NCI-H526 treated with DMSO at 0.1 percent for 48 hours (cell line): ENCODE measurements around the gene ZNF613.
"Not testable (repeated sequence)": the region's sequence is repeated elsewhere in the genome, so short reads cannot be mapped to it uniquely, and the experiment has no call there.

ENCODE experiments used
- DNase-seq: peaks from one replicate; lab custom pipeline; 2025; lab: John Stamatoyannopoulos, UW

ZNF613 gene

DNA sequence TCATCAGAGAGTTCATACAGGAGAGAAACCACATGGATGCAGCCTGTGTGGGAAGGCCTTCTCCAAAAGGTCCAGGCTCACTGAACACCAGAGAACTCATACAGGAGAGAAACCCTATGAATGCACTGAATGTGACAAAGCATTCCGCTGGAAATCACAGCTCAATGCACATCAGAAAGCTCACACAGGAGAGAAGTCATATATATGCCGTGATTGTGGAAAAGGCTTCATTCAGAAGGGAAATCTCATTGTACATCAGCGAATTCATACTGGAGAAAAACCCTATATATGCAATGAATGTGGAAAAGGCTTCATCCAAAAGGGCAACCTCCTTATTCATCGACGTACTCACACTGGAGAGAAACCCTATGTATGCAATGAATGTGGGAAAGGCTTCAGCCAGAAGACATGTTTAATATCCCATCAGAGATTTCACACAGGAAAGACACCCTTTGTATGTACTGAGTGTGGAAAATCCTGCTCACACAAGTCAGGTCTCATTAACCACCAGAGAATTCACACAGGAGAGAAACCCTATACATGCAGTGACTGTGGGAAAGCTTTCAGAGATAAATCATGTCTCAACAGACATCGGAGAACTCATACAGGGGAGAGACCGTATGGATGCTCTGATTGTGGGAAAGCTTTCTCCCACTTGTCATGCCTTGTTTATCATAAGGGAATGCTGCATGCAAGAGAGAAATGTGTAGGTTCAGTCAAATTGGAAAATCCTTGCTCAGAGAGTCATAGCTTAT, 17.7 kb downstream of the ZNF613 start:
- no peak for DNase-seq

DNA sequence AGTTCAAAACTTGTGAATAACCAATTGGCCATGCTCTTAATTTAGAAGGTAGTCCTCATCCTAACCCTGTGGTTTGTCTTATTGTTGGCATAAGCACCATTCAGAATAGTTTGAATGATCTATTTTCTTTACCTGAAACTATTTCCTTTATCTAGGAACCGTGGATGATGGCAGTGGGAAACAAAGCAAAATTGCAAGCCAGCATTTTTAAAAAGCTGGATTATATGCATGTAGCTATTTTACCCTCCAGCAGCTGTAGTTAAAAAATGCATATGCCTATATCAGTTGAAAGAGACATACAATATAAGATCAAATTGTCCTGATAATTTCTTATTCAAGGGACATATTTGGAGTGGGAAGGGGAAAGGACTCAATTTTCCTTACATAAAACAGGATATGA, 19.3 kb downstream of the ZNF613 start:
- DNase-seq: no peak

DNA sequence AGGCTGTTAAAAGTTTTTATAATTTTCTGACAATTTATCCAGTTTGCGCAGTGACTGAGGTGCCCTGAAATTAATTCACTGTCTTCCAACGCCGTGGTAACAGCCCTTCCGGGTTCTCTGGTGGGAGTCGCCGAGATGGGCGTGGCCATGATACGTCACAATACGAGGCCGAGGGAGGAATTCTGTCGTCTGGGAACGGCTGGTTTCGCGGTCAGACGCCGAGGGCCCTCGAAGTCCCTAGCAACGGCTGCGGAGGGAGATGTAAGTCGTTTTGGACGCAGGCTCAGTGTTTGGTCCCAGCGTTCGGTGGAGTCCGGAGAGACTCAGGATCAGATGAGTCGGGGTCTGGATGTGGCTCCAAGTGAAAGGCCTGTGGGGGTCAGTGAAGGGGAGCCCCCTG, 21.7 kb downstream of the ZNF613 start:
- DNase-seq: no peak

DNA sequence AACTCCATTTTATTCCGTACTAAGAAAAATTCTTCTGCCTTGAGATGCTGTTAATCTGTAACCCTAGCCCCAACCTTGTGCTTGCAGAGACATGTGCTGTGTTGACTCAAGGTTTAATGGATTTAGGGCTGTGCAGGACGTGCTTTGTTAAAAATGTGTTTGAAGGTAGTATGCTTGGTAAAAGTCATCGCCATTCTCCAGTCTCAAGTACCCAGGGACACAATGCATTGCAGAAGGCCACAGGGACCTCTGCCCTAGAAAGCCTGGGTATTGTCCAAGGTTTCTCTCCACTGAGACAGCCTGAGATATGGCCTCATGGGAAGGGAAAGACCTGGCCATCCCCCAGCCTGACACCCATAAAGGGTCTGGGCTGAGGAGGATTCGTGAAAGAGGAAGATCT, 30.6 kb downstream of the ZNF613 start:
- not testable (repeated sequence) for DNase-seq

DNA sequence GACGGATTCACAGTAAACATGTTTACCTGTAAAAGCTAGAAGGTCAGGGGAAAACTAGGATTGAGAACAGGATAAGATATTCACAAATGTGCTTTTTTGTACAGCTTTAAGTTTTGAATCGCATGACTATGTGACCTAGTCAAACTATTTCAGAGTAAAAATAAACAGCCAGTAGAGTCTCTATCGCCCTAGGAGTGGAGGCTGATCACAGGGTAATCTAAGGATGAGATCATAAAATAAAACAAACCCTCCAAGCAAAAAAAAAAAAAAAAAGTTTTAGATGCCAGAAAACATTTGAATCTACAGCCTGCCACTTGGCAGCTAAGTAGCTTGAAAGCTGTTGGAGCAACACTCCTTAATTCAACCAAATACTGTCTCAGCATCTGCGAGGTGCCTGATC, 32.5 kb downstream of the ZNF613 start:
- DNase-seq: no peak

DNA sequence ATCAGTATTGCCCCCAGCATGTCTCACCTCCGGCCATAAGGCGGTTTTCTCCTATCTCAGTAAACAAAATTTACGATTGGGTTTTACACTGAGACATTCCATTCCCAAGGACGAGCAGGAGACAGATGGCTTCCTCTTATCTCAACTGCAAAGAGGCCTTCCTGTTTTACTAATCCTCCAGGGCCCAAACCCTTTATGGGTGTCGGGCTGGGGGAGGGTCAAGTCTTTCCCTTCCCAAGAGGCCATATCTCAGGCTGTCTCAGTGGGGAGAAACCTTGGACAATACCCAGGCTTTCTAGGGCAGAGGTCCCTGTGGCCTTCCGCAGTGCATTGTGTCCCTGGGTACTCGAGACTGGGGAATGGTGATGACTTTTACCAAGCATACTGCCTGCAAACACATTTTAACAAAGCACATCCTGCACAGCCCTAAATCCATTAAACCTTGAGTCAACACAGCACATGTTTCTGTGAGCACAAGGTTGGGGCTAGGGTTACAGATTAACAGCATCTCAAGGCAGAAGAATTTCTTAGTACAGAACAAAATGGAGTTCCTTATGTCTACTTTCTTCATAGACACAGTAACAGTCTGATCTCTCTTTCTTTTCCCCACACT, 33.5 kb downstream of the ZNF613 start:
- not testable (repeated sequence) for DNase-seq

DNA sequence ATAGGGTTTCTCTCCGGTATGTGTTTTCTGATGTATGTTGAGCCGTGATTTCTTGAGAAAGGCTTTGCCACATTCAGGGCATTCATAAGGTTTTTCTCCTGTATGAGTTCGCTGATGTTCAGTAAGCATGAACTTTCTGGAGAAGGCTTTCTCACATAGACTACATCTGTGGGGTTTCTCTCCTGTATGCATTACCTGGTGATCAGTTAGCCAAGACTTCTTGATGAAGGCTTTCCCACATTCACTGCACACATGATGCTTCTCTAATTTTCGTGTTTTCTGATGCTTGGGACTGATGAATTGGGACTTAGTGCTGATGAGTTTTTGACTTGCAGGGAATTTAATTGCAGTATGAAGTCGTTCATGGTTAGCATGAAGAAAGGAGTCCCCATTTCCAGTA, 38.3 kb downstream of the ZNF613 start:
- DNase-seq: no peak

DNA sequence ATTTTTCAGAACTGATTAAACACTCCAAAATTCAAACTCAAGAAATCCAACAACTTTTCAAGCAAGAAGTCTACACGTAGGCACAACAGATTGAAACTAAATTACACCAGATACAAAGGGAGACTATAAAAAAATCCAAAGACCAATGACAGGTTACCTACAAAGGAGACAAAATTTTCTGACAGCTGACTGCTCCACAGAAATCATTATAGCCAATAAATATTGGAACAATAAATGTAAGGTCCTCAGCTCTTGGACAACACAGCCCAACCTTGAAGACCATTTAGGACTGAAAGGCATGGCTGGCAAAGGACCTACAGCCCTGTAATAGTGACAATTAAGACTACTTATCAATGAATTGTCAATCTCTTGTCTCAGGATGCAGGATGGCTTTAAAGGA, 43.4 kb downstream of the ZNF613 start:
- no peak for DNase-seq

DNA sequence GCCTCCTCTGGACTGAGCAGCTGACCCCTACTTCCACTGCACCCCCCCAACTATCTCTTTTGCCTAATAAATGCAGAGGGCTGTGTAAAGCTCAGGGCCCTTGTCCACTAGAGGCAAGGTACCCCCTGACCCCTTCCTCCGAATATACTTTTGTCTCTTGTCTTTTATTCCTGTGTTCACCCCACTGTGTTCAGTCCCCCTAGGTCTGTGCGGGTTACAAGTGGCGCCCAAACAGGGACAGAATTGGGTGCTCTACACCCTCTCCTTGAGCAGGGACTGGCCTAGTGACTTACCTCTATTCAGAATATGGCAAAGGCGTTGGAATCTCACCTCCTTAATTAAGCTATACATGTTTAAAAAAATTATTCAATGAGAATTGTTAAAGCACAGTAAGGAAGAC, 44.4 kb downstream of the ZNF613 start:
- DNase-seq: no peak

DNA sequence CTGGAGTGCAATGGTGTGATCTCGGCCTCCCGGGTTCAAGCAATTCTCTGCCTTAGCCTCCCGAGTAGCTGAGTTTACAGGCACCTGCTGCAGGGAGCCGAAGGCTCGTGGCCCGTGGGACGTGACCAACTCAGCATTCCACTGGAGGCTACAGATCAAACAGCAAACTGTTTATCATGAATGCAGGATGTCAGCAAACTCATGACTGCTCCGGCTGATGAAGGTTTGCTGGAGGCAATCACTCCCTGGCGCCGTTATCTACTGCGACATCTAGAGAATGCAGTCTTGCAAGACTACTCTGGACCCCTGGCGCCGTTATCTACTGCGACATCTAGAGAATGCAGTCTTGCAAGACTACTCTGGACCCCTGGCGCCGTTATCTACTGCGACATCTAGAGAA, 48.5 kb downstream of the ZNF613 start:
- not testable (repeated sequence) for DNase-seq

DNA sequence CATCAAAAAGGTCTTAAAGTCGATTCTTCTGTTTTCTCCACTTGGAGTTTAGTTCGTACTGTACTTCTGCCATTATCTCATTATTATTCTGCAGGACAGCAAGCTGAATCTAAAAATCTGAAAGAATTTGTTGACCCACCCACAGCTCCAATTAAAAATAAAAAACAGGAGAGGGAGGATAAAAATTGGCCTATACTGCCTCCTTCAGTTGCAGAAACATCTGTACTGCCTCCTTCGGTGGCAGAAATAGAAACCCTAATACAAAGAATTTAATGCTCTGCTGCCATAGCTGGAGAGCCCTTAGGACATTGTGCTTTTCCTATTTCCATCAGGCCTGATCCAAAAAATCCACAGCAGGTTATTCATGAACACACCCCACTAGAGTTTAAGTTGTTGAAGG, 49.6 kb downstream of the ZNF613 start:
- no peak for DNase-seq

DNA sequence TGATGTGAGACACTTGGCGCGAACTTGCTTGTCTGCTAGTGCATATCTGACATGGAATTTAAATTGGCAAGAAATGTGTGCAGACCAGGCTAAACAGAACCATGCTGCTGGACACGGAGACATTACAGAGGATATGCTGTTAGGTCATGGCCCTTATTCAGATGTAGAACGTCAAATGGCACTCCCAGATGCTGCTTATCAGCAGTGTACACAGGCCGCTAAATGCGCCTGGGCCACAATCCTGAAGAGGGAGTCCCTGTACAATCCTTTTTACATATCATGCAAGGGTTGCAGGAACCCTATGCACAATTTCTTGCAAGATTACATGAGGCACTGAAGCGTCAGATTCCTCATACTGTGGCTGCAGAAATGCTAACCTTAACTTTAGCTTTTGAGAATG, 50.1 kb downstream of the ZNF613 start:
- no peak for DNase-seq

DNA sequence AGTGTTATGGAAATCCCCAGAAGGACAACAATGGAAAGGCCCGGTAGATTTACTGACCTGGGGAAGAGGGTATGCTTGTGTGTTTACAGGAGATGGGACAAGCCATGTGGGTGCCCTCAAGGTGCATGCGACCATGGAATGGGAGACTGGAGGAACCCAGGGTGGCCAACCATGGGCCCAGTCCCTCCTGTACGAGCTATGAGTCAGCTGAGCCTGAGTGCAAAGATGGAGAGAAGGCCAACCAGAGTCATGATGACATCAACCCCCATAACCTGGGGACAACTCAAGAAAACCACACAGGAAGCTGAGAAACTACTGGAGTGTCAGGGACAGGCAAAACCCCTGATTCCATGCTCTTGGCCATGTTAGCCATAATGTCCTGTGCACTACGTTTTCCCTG, 51.6 kb downstream of the ZNF613 start:
- no peak for DNase-seq

DNA sequence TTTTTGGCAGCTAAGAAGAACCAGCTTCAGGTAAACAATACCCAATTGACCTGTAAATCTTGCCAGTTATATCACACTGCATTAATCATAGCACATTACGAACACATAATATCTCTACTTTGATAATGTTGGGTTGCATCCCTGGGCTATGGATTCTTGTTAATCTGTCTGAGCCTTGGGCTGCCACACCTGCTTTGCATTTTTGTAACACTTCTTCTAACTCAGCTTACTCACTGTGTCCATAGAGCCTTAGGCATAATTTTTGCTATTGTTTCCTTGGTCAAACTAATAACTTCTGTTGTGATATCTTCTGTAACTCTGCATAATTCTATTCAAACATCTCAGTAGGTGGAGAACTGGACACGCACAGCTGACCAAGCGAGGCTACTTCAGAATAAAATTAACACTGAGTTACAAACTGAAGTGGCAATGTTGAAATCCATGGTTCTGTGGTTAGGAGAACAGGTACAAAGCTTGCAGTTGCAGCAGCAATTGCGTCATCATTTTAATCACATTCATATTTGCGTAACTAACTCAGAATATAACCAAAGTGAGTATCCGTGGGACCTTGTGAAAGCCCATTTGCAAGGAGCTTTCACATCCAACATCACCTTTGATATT, 53.0 kb downstream of the ZNF613 start:
- no peak for DNase-seq

DNA sequence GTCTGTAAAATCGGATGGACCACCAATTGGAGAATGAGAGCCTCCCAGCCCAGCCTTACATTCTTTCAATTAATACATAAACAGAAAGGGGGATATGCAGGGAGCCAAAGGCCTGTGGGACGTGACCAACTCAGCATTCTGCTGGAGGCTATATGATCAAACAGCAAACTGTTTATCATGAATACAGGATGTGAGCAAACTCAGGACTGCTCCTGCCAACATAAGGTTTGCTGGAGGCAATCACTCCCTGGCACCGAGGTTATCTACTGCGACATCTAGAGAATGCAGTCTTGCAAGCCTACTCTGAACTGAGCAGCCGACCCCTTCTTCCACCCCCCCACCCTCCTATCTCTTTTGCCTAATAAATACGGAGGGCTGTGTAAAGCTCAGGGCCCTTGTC, 53.7 kb downstream of the ZNF613 start:
- not testable (repeated sequence) for DNase-seq

DNA sequence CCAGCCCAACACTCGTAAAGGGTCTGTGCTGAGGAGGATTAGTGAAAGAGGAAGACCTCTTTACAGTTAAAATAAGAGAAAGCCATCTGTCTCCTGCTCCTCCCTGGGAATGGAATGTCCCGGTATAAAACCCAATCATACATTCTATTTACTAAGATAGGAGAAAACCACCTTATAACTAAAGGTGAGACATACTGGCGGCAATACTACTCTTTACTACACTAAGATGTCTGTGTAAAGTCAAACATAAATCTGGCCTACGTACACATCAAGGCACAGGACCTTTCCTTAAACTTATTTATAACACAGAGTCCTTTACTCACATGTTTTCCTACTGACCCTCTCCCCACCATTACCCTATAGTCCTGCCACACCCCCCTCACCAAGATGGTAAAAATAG, 56.1 kb downstream of the ZNF613 start:
- no peak for DNase-seq

DNA sequence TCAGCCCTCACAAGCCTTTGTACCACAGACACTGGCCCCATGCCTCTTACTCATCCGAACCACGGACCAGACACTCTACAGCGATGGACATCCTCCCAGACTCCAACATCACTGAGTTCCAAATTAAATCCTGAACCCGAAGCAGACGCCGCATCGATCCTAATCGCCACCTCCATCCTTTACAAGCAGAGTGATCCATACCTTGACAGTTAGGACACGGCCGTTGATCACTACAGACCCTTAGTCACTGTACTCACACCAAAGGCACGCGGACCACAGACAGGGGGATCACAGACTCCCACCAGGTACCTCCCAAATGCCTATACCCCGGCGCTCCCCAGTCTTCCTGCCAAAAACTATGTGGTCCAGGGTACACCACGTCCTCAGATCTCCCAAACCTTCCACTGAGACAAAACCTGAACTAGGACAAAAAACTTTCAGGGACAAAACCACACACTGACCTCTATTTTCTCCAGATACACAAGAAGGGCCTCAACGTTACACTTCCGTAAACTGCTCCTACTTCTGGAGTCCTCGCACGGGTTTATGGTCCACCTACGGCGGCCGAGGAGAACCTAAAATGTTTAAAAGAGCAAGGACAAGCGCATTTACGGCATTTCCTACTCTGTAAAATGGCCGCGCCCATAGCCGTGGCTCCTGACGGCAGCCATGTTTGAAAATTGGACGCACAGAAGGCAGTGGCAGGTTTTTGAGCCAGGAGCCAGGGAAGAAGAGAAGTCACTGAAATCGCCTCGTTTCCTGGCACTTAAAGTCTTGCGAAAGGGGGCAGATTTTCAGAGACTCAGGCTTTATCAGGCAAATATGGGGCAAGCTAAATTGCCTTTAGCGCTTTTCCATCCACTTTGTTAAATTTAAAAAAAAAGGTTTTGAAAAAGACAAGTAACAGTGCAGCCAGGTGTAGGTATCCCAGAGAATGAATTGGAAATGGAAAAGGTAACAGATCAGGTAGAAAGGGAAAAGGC, 59.3 kb downstream of the ZNF613 start, which contains the start of gene ZNF350:
ZNF350 (minus strand) TSS at position 532 of the 983 bp plus-strand sequence. CDS start 12,480 bp downstream, outside the sequence.
- DNase-seq: peak; percentile 90

DNA sequence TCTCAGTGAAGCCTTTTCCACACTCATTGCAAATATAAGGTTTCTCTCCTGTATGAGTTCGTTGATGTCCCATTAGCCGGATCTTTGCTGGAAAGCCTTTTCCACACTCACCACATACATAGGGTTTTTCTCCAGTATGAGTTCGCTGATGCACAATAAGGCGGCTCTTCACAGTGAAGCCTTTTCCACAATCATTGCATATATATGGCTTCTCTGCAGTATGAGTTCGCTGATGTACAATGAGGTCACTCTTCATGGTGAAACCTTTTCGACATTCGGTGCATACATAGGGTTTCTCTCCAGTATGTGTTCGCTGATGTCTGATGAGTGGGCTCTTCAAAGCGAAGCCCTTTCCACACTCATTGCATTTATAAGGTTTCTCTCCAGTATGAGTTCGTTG, 66.2 kb downstream of the ZNF613 start:
- DNase-seq: no peak

DNA sequence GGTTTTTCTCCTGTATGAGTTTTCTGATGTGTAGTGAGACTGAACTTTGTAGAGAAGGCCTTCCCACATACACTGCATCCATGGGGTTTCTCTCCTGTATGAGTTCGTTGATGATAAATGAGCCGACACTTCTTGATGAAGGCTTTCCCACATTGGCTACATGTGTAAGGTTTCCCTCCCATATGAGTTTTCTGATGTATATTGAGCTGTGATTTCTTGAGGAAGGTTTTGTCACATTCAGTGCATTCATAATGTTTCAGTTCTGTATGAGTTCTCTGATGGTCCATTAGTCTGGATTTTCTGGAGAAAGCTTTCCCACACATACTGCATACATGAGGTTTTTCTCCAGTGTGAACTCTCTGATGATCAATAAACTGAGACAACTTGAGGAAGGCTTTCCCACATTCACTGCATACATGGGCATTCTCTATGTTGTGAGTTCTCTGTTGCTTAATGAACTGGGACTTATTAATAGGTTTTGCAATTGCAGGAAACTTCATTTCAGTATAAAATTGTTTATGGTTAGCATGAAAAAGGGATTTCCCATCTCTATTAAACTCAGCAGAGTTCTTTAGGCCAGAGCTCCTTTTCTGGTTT, 66.9 kb downstream of the ZNF613 start:
- DNase-seq: no peak
